GM19239 (cell line): ENCODE measurements around the gene LTBP2.
"Not testable (repeated sequence)": the region's sequence is repeated elsewhere in the genome, so short reads cannot be mapped to it uniquely, and the experiment has no call there.

Experiments
- DNase-seq: peaks from one replicate; pipeline ENCODE4 v3.0.0; 2011; ENCODE audit warnings: low spot score; ENCODE audit not compliant: insufficient read length
- FAIRE-seq: peaks from 2 replicates; lab custom pipeline; 2011; peaks lifted over from hg19 to GRCh38; lab: Jason Lieb, UNC

LTBP2 gene

GRCh38 chr14:74538411-74539391 lies 73.3 kb downstream of the LTBP2 start:
- DNase-seq (no peak), FAIRE-seq (no peak)

GRCh38 chr14:74536336-74536735 lies 75.7 kb downstream of the LTBP2 start:
- DNase-seq, FAIRE-seq: not testable (repeated sequence)

DNA sequence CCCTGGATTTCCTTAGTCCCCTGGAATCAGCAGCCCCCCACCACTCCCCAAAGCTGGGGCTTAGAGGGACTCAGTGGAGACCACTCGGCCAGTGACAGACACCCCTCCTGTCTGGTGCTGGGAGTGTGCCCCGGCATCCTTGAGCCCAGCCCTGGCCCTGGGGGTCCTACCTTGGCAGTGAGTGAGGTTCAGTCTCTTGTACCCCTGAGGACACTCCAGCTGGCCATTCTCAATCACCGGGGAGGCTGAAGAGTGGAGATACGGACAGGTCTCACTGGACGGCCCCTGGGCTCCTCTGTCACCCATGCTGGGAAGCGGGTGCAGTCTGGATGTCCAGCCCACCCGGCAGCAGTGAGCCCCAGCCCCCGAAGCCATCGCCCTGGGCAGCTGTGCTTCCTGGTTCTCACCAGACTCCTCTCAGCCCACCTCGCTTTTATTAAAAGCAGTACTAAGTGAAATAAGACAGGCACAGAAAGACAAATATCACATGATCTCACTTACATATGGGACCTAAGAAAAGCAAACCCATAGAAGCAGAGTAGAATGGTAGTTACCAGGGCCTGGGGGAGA lies 76.2 kb downstream of the LTBP2 start:
- FAIRE-seq (no peak), DNase-seq (no peak)

DNA sequence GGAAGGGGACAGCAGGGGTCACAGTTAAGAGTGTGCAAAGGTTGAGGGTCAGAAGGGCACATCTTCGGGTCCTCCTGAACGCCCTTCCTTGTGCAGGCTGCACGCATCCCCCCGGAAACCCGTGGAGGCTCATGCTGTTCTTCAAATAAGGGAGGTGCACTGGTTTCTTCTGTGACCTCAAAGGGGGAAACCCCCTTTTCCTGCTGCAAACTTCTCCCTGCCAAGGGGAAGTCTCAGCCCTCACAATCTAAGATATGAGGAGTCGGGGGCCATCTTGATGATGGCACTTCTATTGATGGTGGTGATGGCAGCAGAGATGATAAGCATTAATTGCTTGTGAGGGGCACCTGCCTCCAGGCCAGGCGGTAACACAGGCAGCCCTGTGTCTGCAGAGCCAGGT lies 78.5 kb downstream of the LTBP2 start:
- no peak for DNase-seq
- FAIRE-seq = no peak

DNA sequence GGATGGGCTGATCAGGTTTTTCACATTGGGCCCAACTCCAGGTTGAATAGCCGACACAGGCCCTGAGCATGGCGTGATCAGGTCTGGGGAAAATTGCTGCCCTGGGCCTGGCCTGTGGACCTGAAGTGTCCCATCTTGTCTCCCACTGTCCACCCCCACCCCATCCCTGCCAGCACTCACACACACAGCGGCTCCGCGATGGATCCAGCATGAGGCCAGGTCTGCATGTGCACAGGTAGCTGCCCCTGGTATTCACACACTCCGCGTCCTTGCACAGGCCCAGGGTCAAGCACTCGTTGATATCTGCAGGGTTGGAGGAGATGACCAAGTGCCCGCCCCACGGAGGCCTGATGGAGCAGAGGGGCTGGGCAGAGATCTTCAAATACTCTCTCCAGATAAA lies 79.8 kb downstream of the LTBP2 start:
- DNase-seq (no peak), FAIRE-seq (no peak)

GRCh38 chr14:74531467-74531866 lies 80.6 kb downstream of the LTBP2 start:
- no peak for FAIRE-seq
- DNase-seq = no peak

DNA sequence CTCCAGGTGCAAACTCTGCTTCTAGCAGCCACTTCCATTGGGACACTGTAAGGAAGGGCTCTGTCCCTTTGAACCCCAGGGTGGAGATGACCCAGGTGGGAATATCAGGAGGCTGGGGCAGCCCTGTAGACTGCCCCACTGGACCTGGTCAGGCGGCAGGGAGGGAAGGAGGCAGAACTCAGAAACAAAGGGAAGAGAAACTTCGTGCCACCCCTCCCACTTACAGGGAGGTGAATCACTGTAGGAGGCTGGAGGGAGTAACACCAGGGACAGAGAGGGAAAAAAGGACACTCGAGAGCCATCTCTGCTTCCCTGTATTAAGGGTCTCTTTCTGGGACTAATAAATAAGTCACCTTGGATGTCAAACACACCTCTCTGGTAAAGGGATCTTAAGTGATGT lies 81.0 kb downstream of the LTBP2 start:
- FAIRE-seq (no peak), DNase-seq (no peak)

- no peak for DNase-seq
- no peak for FAIRE-seq
These were observed 83.2 kb downstream of the LTBP2 start for GRCh38 chr14:74528886-74529285.

DNA sequence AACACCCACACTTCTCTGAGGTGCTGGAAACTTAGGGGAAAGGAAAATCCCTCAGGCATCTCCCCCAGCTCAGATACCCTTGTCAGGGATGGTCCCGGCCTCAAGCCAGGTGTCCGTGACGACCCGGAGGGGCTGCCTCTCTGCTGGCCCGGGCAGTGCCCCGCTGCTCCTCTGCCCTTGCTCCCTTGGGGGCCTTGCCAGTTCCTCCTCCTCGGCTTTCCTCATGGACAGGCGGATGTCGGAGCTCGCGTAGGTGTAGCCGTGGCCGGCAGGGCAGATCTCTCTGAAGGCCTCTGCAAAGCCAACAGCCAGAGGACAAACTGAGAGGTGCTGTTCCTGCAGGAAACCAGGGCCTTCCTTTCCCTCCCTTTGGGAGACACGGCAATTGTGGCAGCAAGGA lies 83.6 kb downstream of the LTBP2 start:
- no peak for DNase-seq

GRCh38 chr14:74527736-74528280 lies 84.2 kb downstream of the LTBP2 start:
- DNase-seq = no peak
- FAIRE-seq = no peak

More for the DNA sequence above, 83.6 kb downstream of the LTBP2 start:
- FAIRE-seq = no peak

GRCh38 chr14:74526854-74527585 lies 85.0 kb downstream of the LTBP2 start:
- DNase-seq (no peak), FAIRE-seq (no peak)

DNA sequence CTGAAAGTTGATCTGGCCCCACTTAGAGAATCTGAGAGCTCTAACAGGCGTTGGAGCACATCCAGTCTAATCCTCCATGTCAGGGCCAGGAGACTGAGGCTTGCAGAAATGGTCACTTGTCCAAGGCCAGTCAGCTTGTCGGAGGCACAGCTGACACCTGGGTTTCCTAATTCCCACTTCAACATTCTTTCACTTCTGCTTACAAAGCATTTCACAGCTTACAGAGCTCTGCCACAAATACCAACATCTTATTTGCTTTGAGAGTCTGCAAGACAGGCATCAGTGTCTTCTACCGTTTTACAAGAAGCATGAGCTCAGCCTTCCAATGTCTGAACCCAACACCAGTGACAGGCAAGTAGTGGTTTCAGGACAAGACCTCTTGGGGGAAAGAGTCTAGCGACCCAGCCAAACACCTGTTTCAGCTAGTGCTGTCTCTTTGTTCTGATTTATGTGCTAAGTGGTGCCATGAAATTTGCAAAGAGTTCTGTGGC lies 86.6 kb downstream of the LTBP2 start:
- FAIRE-seq (no peak), DNase-seq (no peak)

GRCh38 chr14:74524812-74525135 lies 87.3 kb downstream of the LTBP2 start:
- no peak for DNase-seq
- FAIRE-seq = no peak

- no peak for FAIRE-seq
These were observed 87.8 kb downstream of the LTBP2 start for GRCh38 chr14:74524076-74524811.

DNA sequence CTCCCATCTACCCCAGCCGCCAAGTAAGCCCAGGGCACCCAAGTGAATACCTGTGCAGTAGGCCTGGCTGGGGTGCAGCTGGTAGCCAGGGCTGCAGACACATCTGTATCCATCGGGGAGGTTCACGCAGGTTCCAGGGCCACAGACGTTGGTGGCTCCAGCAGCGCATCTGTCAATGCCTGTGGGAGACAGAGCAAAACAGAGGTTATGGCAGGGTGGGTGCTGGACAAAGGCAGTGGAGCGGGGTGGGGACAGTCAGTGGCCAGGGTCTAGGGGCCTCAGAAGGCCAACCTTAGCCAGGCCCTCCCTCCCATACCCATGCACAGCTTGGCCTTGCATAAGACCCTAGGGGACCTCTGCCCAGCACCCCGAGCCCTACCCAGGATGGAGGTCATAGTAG lies 89.3 kb downstream of the LTBP2 start:
- DNase-seq (no peak), FAIRE-seq (no peak)

More at GRCh38 chr14:74524076-74524811, 87.8 kb downstream of the LTBP2 start:
- no peak for DNase-seq

DNA sequence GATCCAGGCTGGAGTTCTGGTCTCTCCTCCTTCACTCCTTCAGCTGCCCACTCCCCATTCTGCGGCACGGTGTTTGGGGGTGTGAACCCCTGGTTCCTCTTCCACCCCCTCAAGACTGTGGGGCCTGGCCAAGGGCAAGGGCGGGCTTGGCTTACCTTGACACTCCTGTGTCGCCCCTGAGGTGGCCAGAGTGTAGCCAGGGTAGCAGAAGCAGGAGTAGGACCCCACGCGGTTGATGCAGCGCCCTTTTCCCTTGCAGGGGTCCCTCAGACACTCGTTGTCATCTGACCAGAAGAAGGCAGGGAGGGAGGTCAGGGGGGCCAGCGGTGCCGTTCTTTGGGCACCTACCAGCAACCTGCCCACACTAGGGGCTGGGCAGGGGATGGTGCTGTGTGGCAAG lies 90.3 kb downstream of the LTBP2 start:
- no peak for DNase-seq
- FAIRE-seq = no peak

DNA sequence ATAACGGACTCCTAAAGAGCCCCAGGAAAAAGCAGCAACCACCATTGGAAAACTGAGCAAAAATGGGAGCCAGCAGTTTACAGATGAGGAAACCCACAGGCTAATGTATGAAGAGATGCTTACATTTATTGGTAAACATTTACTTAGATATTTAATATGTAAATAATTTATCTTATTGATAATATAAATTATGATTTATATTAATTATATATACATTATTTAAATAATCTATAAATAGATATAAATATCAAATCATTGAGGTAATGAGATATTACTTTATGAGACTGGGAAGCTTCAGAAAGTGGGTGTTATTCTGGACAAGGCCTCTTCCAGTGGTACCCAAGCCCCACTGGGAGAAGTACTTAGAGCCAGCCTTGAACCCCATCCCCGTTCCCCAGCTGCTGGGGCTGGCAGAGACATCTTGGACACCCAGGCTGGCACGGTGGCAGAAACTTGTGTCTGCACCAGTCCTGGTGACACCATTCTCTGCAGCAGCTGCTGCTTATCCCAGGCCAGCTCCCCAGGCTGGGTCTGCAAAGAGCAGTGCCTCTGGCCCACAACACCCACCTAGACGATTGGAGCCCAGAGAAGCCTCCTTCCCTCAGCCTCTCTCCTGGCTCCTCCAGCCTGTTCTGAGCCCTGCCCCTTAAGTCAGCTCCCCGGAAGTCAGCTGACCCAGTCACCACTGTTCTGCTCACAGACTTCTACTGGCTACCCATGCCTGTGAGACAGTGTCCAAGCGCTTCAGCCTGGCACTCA lies 92.5 kb downstream of the LTBP2 start:
- no peak for FAIRE-seq
- DNase-seq = no peak

- FAIRE-seq = no peak
- DNase-seq = no peak
These were observed 93.8 kb downstream of the LTBP2 start for GRCh38 chr14:74518221-74518620.

- no peak for FAIRE-seq
- no peak for DNase-seq
These were observed 94.3 kb downstream of the LTBP2 start for GRCh38 chr14:74517731-74518130.
